Measurements from ENCODE around the gene FOXO3. TPM values are rescaled to one million over a fixed set of nuclear protein-coding genes. Genes with fewer than 3 reads are reported as not detected.

FOXO3 gene
- polyA plus RNA-seq, 1 experiment: 25.4 TPM

DNA sequence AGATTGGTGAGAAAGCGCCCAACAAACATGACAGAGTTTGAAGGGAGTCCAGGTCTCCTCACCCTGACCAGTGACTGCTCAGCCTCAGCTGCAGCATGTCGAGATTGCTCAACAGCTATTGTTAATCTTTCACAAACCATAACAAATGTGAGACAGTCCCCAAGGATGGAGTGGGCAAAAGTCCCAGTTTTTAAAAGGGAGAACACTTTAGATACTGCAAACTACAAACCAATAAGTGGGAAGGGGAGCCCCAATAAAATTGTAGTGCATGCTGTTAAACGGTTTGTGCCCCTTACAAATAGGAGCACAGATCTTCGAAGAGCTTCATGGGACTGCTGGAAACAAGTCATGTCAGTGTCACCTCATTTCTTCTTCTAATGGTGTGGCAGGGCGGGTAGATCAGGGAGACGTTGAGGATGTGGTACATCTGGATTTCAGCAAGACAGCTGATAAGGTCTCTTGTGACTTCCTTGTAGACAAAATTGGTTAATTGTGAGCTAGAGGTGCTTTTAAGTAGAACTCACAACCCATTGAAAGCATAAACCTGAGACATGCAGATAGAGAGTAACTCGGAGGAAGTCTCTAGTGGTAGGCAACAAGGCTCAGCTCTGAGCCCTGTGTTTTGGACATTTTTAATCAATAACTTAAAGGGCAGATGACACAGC lies 153.5 kb downstream of the FOXO3 start:
- POLR2A ChIA-PET: no interaction called here
- Histone ChIP-seq H3K36me3 (ENCODE audit: control insufficient read depth, insufficient read depth, low read length) (no peaks in the 10 kb centered on the region), H3K4me3 (ENCODE audit: low read depth, low read length) (no peak overlapping the region), H3K27me3 (ENCODE audit: control insufficient read depth, insufficient read depth, low read length) (no peaks in the 10 kb centered on the region)
- TF ChIP-seq, protein P1, sequence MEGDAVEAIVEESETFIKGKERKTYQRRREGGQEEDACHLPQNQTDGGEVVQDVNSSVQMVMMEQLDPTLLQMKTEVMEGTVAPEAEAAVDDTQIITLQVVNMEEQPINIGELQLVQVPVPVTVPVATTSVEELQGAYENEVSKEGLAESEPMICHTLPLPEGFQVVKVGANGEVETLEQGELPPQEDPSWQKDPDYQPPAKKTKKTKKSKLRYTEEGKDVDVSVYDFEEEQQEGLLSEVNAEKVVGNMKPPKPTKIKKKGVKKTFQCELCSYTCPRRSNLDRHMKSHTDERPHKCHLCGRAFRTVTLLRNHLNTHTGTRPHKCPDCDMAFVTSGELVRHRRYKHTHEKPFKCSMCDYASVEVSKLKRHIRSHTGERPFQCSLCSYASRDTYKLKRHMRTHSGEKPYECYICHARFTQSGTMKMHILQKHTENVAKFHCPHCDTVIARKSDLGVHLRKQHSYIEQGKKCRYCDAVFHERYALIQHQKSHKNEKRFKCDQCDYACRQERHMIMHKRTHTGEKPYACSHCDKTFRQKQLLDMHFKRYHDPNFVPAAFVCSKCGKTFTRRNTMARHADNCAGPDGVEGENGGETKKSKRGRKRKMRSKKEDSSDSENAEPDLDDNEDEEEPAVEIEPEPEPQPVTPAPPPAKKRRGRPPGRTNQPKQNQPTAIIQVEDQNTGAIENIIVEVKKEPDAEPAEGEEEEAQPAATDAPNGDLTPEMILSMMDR (IDR thresholded peaks at IDR 0.05; ENCODE audit: insufficient read depth, low read depth, low read length): no peak
- no peak for DNase-seq (ENCODE audit: low read depth)
- CTCF ChIA-PET: interaction anchor here (0.6 to 1.4 kb wide), 4 partner anchors 10 to 682 kb away, joined by 3 to 5 read pairs (median 3); no protein-coding TSS in a partner anchor

GRCh38 chr6:108714766-108715414 lies 154.2 kb downstream of the FOXO3 start:
- TF ChIP-seq, protein P1 (IDR thresholded peaks at IDR 0.05; ENCODE audit: insufficient read depth, low read depth, low read length): no peak
- no peak for DNase-seq (ENCODE audit: low read depth)
- H3K36me3 ChIP-seq (ENCODE audit: control insufficient read depth, insufficient read depth, low read length): no peaks in the 10 kb centered on the region
- ChIA-PET CTCF (interaction anchor here (0.6 to 1.4 kb wide), 4 partner anchors 10 to 681 kb away, joined by 3 to 5 read pairs (median 3); no protein-coding TSS in a partner anchor), POLR2A (interaction anchor here (0.6 kb wide), 1 partner anchor 9 kb away, joined by 5 read pairs; no protein-coding TSS in a partner anchor)
- no peaks in the 10 kb centered on the region for H3K27me3 ChIP-seq (ENCODE audit: control insufficient read depth, insufficient read depth, low read length)
- H3K4me3 ChIP-seq (ENCODE audit: low read depth, low read length): no peak overlapping the region

DNA sequence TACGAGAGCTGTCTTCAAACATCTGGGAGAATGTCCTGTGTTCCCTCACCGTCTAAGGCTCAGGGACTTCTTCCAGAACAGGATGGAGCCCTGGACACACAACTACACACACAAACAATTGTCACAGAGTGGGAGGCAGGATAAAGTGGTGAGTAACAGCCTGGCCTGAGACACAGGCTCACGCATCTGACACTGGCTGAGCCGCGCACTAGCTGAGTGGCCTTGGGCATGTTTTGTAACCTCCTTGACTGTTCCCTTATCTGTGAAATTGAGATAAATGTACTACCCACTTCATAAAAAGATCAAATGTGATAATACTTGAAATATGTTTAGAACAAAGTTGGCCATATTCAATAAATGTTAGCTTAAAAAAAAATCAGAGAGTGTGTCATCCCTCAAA lies 155.1 kb downstream of the FOXO3 start:
- ChIA-PET POLR2A (no interaction called here), CTCF (no interaction called here)
- H3K4me3 ChIP-seq (ENCODE audit: low read depth, low read length): no peak overlapping the region
- H3K36me3 ChIP-seq (ENCODE audit: control insufficient read depth, insufficient read depth, low read length): no peaks in the 10 kb centered on the region
- TF ChIP-seq, protein P1 (IDR thresholded peaks at IDR 0.05; ENCODE audit: insufficient read depth, low read depth, low read length): no peak
- DNase-seq (ENCODE audit: low read depth): no peak
- H3K27me3 ChIP-seq (ENCODE audit: control insufficient read depth, insufficient read depth, low read length): no peaks in the 10 kb centered on the region

GRCh38 chr6:108716801-108717791 lies 156.4 kb downstream of the FOXO3 start:
- H3K27me3 ChIP-seq (ENCODE audit: control insufficient read depth, insufficient read depth, low read length): no peaks in the 10 kb centered on the region
- DNase-seq (ENCODE audit: low read depth): no peak
- ChIA-PET POLR2A (no interaction called here), CTCF (interaction anchor here (0.6 kb wide), 1 partner anchor 58 kb away, joined by 3 read pairs; no protein-coding TSS in a partner anchor)
- H3K4me3 ChIP-seq (ENCODE audit: low read depth, low read length): no peak overlapping the region
- no peaks in the 10 kb centered on the region for H3K36me3 ChIP-seq (ENCODE audit: control insufficient read depth, insufficient read depth, low read length)
- TF ChIP-seq, protein P1 (IDR thresholded peaks at IDR 0.05; ENCODE audit: insufficient read depth, low read depth, low read length): no peak

All from BJ (cell line).